Measurements from ENCODE around the gene WBP1. TPM values are rescaled to one million over a fixed set of nuclear protein-coding genes. Genes with fewer than 3 reads are reported as not detected.

Gene WBP1
- total RNA-seq, 2 experiments from 2014 or later = 68.8 to 70.8 TPM

GRCh38 chr2:74505448-74506246 lies 47.4 kb downstream of the WBP1 start:
- TF ChIP-seq CTCF (conservative IDR thresholded peaks at IDR 0.05; ENCODE audit: low read length) (no peak), EZH2phosphoT487 (IDR thresholded peaks at IDR 0.05; ENCODE audit: borderline replicate concordance, low read depth, low read length) (no peak)
- Histone ChIP-seq H3K79me2 (ENCODE audit: insufficient read depth, low read depth, low read length) (peaks cover 5% of the 10 kb centered on the region; the same call in 1 of the 2 replicates), H2AFZ (ENCODE audit: low read length) (no peak overlapping the region), H3K4me3 (ENCODE audit: low read depth, low read length, poor library complexity, severe bottlenecking) (no peak overlapping the region), H3K9me3 (ENCODE audit: low read length) (no peaks in the 10 kb centered on the region), H3K4me2 (ENCODE audit: low read length) (peak overlapping the region; percentile 96), H3K4me1 (ENCODE audit: insufficient read depth, low read length, poor library complexity, severe bottlenecking) (peaks cover 25% of the 10 kb centered on the region), H4K20me1 (ENCODE audit: insufficient read depth, low read length) (no peaks in the 10 kb centered on the region), H3K9me2 (ENCODE audit: insufficient read depth, low read length) (no peaks in the 10 kb centered on the region), H3K27ac (ENCODE audit: low read depth, low read length, poor library complexity, severe bottlenecking) (no peak overlapping the region), H3K36me3 (ENCODE audit: insufficient read depth, low read length) (peaks cover 15% of the 10 kb centered on the region)
- POLR2A ChIA-PET = interaction anchor here (1.0 kb wide), 1 partner anchor 73 kb away, joined by 3 read pairs; no protein-coding TSS in a partner anchor
- no TSS peak for BruUV-seq (replicated peaks)
- DNase-seq (ENCODE audit: low spot score) = no peak
- intact Hi-C loops (cut with micrococcal nuclease; ENCODE audit: unreplicated experiment) = no loop called here
- CTCF ChIA-PET (ENCODE audit: unreplicated experiment) = no interaction called here

- Histone ChIP-seq H3K4me2 (ENCODE audit: low read length) (peak within 1 kb of the TSS; percentile 96), H3K4me3 (ENCODE audit: low read depth, low read length, poor library complexity, severe bottlenecking) (peak within 1 kb of the TSS; percentile 77), H4K20me1 (ENCODE audit: insufficient read depth, low read length) (no peaks in the 10 kb centered on the region), H3K79me2 (ENCODE audit: insufficient read depth, low read depth, low read length) (peaks cover 5% of the 10 kb centered on the region; the same call in 1 of the 2 replicates), H3K36me3 (ENCODE audit: insufficient read depth, low read length) (peaks cover 15% of the 10 kb centered on the region), H3K9me2 (ENCODE audit: insufficient read depth, low read length) (no peaks in the 10 kb centered on the region), H2AFZ (ENCODE audit: low read length) (peak within 1 kb of the TSS; percentile 95), H3K9me3 (ENCODE audit: low read length) (no peaks in the 10 kb centered on the region), H3K27ac (ENCODE audit: low read depth, low read length, poor library complexity, severe bottlenecking) (peak within 1 kb of the TSS; percentile 81), H3K4me1 (ENCODE audit: insufficient read depth, low read length, poor library complexity, severe bottlenecking) (peaks cover 25% of the 10 kb centered on the region)
- TF ChIP-seq CTCF (conservative IDR thresholded peaks at IDR 0.05; ENCODE audit: low read length) = peak; percentile 76
- TF ChIP-seq EZH2phosphoT487 (IDR thresholded peaks at IDR 0.05; ENCODE audit: borderline replicate concordance, low read depth, low read length) = no peak
- ChIA-PET POLR2A (interaction anchor here (0.7 to 1.0 kb wide), 3 partner anchors 13 to 78 kb away, joined by 3 to 4 read pairs (median 3); no protein-coding TSS in a partner anchor), CTCF (ENCODE audit: unreplicated experiment) (interaction anchor here (0.6 to 1.2 kb wide), 3 partner anchors 24 to 81 kb away, joined by 3 to 4 read pairs (median 3); no protein-coding TSS in a partner anchor)
- BruUV-seq (replicated peaks) = no TSS peak
- DNase-seq (ENCODE audit: low spot score) = peak; percentile 99
- intact Hi-C loops (cut with micrococcal nuclease; ENCODE audit: unreplicated experiment) = loop anchor here (1.0 kb wide), 3 partner anchors 22 to 80 kb away; partner anchors contain the start of genes AUP1, HTRA2 and TTC31
These were observed 49.1 kb downstream of the WBP1 start, which contains the start of gene PCGF1 for GRCh38 chr2:74507145-74507925. TSS of gene PCGF1 (minus strand) at chr2:74507695. CDS start at chr2:74507668, 27 bp downstream.
